Uterus (tissue), 4 donors: Measurements from ENCODE around the gene NRF1. TPM values are rescaled to one million over a fixed set of nuclear protein-coding genes. Genes with fewer than 3 reads are reported as not detected.
"Not testable (repeated sequence)": the region's sequence is repeated elsewhere in the genome, so short reads cannot be mapped to it uniquely, and the experiment has no call there.

Experiments used
- DNase-seq, 2 donors: peaks; one replicate each; pipeline ENCODE4 v3.0.0-alpha.2; 2019 to 2020
- H3K27ac ChIP-seq, 2 donors: fragments of 200-600 bp; sonication (generic); 1 replicate in 1 of 2; 2 replicates in 1 of 2; pipeline ENCODE4 v1.5.1; 2016 to 2018
- H3K27me3 ChIP-seq, 2 donors: fragments of 200-600 bp; sonication (generic); one replicate each; pipeline ENCODE4 v1.5.1; 2018 to 2019; ENCODE audit warnings: control low read depth in 1 of 2
- H3K36me3 ChIP-seq, 2 donors: fragments of 200-600 bp; sonication (generic); one replicate each; pipeline ENCODE4 v1.5.1; 2019; ENCODE audit warnings: control low read depth in 1 of 2
- H3K4me1 ChIP-seq, 2 donors: fragments of 200-600 bp; sonication (generic); one replicate each; pipeline ENCODE4 v1.5.1; 2018 to 2019; ENCODE audit warnings: control low read depth in 1 of 2
- H3K4me3 ChIP-seq, 2 donors: fragments of 200-600 bp; sonication (generic); 1 replicate in 1 of 2; 2 replicates in 1 of 2; pipeline ENCODE4 v1.5.1; 2018 to 2019; ENCODE audit warnings: mild to moderate bottlenecking in 1 of 2
- H3K9me3 ChIP-seq, 2 donors: fragments of 200-600 bp; sonication (generic); one replicate each; pipeline ENCODE4 v1.5.1; 2019; ENCODE audit warnings: control low read depth in 1 of 2
- POLR2A ChIP-seq, 2 donors: fragments of 450-650 bp; IDR thresholded peaks; one replicate each; pipeline ENCODE4 v1.6.1; 2016; ENCODE audit warnings: antibody characterized with exemption in 2 of 2, mild to moderate bottlenecking in 1 of 2, moderate library complexity in 1 of 2
- intact Hi-C: fragments of 100-400 bp; cut with DNase I; formaldehyde crosslinking; loops from one replicate; pipeline ENCODE4 v1.15.1; 2023; ENCODE audit warnings: low total_unique reads
- total RNA-seq, 4 donors: library from RNA; depleted of rRNA in 3 of 4; stranded (reverse); fragments of >200 nt in 3 of 4; gene quantifications; one replicate each; pipeline versions ENCODE4 v1.1.0 to v1.2.4, GENCODE V29; 2014 to 2023
- TF ChIP-seq, protein P1 (sequence below), 4 experiments: fragments of 200-600 bp in 2 of 4; fragments of 450-650 bp in 2 of 4; sonication (generic) in 2 of 4; IDR thresholded peaks; one replicate each; pipeline ENCODE4 v1.5.1; 2016 to 2019; ENCODE audit warnings: antibody characterized with exemption in 4 of 4, mild to moderate bottlenecking in 2 of 4, moderate library complexity in 1 of 4
- donor health status: DM: yes; HTN: yes; CAD: no.

The NRF1 gene
- total RNA-seq, 4 donors from 2014 or later, result 18.2 to 56.5 (median 40.4) TPM

DNA sequence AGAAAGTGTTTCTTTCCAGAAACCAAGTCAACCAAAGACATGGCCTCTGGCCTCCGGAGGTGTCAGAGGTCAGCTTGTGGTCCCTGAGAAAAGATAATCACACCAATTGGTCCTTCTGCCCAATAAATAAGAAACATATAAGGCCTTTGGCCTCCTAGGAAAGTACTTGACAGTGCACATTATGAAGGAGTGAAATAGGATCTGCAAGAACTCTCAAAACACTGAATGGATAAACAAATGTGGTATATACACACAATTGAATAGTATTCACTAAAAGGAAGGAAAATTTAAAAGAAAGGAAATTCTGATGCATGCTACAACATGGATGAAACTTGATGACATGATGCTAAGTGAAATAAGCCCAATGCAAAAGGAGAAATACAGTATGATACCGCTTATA lies 35.4 kb upstream of the NRF1 start:
- Histone ChIP-seq H3K36me3 (no peaks in the 10 kb centered on the region), H3K4me3 (no peak overlapping the region), H3K27ac (no peak overlapping the region), H3K9me3 (no peaks in the 10 kb centered on the region), H3K27me3 (no peaks in the 10 kb centered on the region), H3K4me1 (no peaks in the 10 kb centered on the region)
- TF ChIP-seq POLR2A (IDR thresholded peaks at IDR 0.05), result no peak
- TF ChIP-seq, protein P1, sequence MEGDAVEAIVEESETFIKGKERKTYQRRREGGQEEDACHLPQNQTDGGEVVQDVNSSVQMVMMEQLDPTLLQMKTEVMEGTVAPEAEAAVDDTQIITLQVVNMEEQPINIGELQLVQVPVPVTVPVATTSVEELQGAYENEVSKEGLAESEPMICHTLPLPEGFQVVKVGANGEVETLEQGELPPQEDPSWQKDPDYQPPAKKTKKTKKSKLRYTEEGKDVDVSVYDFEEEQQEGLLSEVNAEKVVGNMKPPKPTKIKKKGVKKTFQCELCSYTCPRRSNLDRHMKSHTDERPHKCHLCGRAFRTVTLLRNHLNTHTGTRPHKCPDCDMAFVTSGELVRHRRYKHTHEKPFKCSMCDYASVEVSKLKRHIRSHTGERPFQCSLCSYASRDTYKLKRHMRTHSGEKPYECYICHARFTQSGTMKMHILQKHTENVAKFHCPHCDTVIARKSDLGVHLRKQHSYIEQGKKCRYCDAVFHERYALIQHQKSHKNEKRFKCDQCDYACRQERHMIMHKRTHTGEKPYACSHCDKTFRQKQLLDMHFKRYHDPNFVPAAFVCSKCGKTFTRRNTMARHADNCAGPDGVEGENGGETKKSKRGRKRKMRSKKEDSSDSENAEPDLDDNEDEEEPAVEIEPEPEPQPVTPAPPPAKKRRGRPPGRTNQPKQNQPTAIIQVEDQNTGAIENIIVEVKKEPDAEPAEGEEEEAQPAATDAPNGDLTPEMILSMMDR (IDR thresholded peaks at IDR 0.05), result no peak
- intact Hi-C loops, result no loop called here
- DNase-seq, result no peak

GRCh38 chr7:129578829-129579228 lies 32.7 kb upstream of the NRF1 start:
- H3K4me3 ChIP-seq, result no peak overlapping the region
- no peaks in the 10 kb centered on the region for H3K9me3 ChIP-seq
- DNase-seq, result no peak
- H3K4me1 ChIP-seq, result no peaks in the 10 kb centered on the region
- no peaks in the 10 kb centered on the region for H3K27me3 ChIP-seq
- no peaks in the 10 kb centered on the region for H3K36me3 ChIP-seq
- TF ChIP-seq POLR2A (IDR thresholded peaks at IDR 0.05), result no peak
- TF ChIP-seq, protein P1 (IDR thresholded peaks at IDR 0.05), result no peak
- no peak overlapping the region for H3K27ac ChIP-seq
- intact Hi-C loops, result no loop called here

DNA sequence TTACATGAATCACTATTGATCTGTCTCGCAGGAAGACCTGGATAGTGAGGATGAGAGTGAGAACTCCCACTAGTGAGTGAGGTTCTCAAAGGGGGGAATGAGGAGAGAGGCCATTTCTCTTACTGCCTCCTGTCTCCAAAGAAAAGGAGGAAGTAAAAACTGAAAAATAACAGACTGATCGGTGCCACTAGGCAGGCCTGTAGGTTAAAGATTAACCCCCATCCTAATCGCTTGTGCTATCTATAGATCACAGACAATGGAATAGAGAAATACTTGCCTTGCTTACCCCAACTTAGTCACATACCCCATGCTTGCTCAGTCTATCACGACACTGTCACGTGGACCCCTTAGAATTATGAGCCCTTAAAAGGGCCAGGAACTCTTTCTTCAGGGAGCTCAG lies 25.3 kb upstream of the NRF1 start:
- intact Hi-C loops, H3K27me3 ChIP-seq, H3K36me3 ChIP-seq, H3K4me3 ChIP-seq, H3K27ac ChIP-seq, H3K4me1 ChIP-seq, DNase-seq: not testable (repeated sequence)
- peaks cover 2 to 14% of the 10 kb centered on the region in 2 donors for H3K9me3 ChIP-seq

DNA sequence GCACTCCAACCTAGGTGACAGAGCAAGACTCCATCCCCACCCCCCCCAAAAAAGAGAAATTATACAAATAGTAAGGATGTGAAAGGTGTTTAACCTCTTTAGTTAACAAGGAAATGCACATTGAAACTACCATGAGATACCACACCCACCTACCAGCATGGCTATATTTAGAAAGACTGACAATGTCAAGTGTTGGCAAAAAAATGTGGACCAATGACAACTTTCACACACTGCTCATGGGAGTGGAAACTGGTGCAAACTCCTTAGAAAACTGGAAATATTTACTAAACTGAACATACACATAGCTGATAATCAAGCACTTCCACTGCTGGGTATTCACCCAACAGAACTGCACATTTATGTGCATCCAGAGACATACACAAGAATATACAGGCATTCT lies 23.3 kb upstream of the NRF1 start:
- no peak for DNase-seq
- intact Hi-C loops, result no loop called here
- Histone ChIP-seq H3K4me3 (no peak overlapping the region), H3K4me1 (no peaks in the 10 kb centered on the region), H3K9me3 (peaks cover 2 to 14% of the 10 kb centered on the region in 2 donors), H3K27ac (no peak overlapping the region), H3K36me3 (no peaks in the 10 kb centered on the region), H3K27me3 (no peaks in the 10 kb centered on the region)
- TF ChIP-seq POLR2A (IDR thresholded peaks at IDR 0.05), result no peak
- TF ChIP-seq, protein P1 (IDR thresholded peaks at IDR 0.05), result no peak

DNA sequence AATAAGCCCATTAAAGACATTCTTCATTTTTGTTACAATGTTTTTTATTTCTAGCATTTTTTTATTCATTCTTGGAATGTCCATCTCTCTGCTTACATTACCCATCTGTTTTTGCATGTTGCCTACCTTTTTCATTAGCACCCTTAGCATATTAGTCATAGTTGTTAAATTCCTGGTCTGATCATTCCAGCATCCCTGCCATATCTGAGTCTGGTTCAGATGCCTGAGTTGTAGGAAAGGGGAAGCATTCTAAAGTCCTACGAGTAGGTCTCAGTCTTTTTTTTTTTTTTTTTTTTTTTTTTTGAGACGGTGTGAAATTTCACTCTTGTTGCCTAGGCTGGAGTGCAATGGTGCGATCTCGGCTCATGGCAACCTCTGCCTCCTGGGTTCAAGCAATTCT lies 19.7 kb upstream of the NRF1 start:
- intact Hi-C loops, result no loop called here
- H3K4me3 ChIP-seq, result no peak overlapping the region
- H3K27me3 ChIP-seq, result no peaks in the 10 kb centered on the region
- no peak overlapping the region for H3K27ac ChIP-seq
- peaks cover under 1 to 3% of the 10 kb centered on the region in 2 donors for H3K9me3 ChIP-seq
- DNase-seq, result no peak
- H3K36me3 ChIP-seq, result no peaks in the 10 kb centered on the region
- H3K4me1 ChIP-seq, result no peaks in the 10 kb centered on the region
- TF ChIP-seq, protein P1 (IDR thresholded peaks at IDR 0.05), result no peak
- no peak for TF ChIP-seq POLR2A (IDR thresholded peaks at IDR 0.05)

- H3K9me3 ChIP-seq, H3K27me3 ChIP-seq, DNase-seq, H3K36me3 ChIP-seq, intact Hi-C loops, H3K27ac ChIP-seq, H3K4me3 ChIP-seq, H3K4me1 ChIP-seq: not testable (repeated sequence)
Measured at GRCh38 chr7:129596386-129596785, 15.1 kb upstream of the NRF1 start.
